GM12874 (cell line): Measurements from ENCODE around the gene CAV1.

Experiments
- CTCF ChIP-seq: IDR thresholded peaks from 2 replicates; pipeline ENCODE4 v1.5.1; 2011; ENCODE audit warnings: low read depth, mild to moderate bottlenecking, control low read depth, low read length, moderate library complexity; ENCODE audit not compliant: insufficient read depth

The CAV1 gene

GRCh38 chr7:116526897-116527296 lies 2.1 kb downstream of the CAV1 start:
- TF ChIP-seq CTCF: no peak

- TF ChIP-seq CTCF: no peak
Observed at GRCh38 chr7:116527521-116527920, 2.7 kb downstream of the CAV1 start.

- TF ChIP-seq CTCF: no peak
Observed at GRCh38 chr7:116528008-116528789, 3.4 kb downstream of the CAV1 start.

- no peak for TF ChIP-seq CTCF
Observed at GRCh38 chr7:116529250-116529649, 4.4 kb downstream of the CAV1 start.

GRCh38 chr7:116530107-116530820 lies 5.4 kb downstream of the CAV1 start:
- no peak for TF ChIP-seq CTCF

- no peak for TF ChIP-seq CTCF
Observed at GRCh38 chr7:116532102-116532688, 7.4 kb downstream of the CAV1 start.

GRCh38 chr7:116534790-116535189 lies 10.0 kb downstream of the CAV1 start:
- TF ChIP-seq CTCF: no peak
